HG03066 (cell line): ENCODE measurements around the gene CDAN1.

Source experiments
- ATAC-seq: cut with Tn5 transposase; IDR thresholded peaks from one replicate; pipeline ENCODE4 v1.9.1; 2021; ENCODE audit warnings: low read depth; ENCODE audit not compliant: unreplicated experiment

CDAN1 gene

GRCh38 chr15:42734076-42734672 lies 2.8 kb downstream of the CDAN1 start:
- no peak for ATAC-seq

- ATAC-seq: no peak
These were observed 3.9 kb downstream of the CDAN1 start for GRCh38 chr15:42733027-42733426.

GRCh38 chr15:42732095-42732827 lies 4.7 kb downstream of the CDAN1 start:
- ATAC-seq: no peak

GRCh38 chr15:42731461-42731860 lies 5.5 kb downstream of the CDAN1 start:
- no peak for ATAC-seq

GRCh38 chr15:42730536-42730935 lies 6.4 kb downstream of the CDAN1 start:
- ATAC-seq: no peak

- ATAC-seq: no peak
These were observed 6.8 kb downstream of the CDAN1 start for GRCh38 chr15:42730135-42730534.

- no peak for ATAC-seq
These were observed 7.5 kb downstream of the CDAN1 start for GRCh38 chr15:42729409-42729808.

GRCh38 chr15:42728972-42729371 lies 8.0 kb downstream of the CDAN1 start:
- no peak for ATAC-seq

- ATAC-seq: no peak
These were observed 8.4 kb downstream of the CDAN1 start for GRCh38 chr15:42728560-42728959.

GRCh38 chr15:42727750-42728381 lies 9.1 kb downstream of the CDAN1 start:
- ATAC-seq: no peak

- no peak for ATAC-seq
These were observed 10.8 kb downstream of the CDAN1 start for GRCh38 chr15:42726114-42726513.

GRCh38 chr15:42725331-42725903 lies 11.5 kb downstream of the CDAN1 start:
- ATAC-seq: no peak

GRCh38 chr15:42724276-42724675 lies 12.7 kb downstream of the CDAN1 start:
- no peak for ATAC-seq

GRCh38 chr15:42723068-42723467 lies 13.9 kb downstream of the CDAN1 start:
- no peak for ATAC-seq

GRCh38 chr15:42721916-42722315 lies 15.0 kb downstream of the CDAN1 start:
- no peak for ATAC-seq

- no peak for ATAC-seq
These were observed 15.9 kb downstream of the CDAN1 start for GRCh38 chr15:42721016-42721415.

GRCh38 chr15:42720071-42720470 lies 16.9 kb downstream of the CDAN1 start:
- ATAC-seq: no peak

GRCh38 chr15:42719043-42719442 lies 17.9 kb downstream of the CDAN1 start:
- no peak for ATAC-seq

GRCh38 chr15:42716626-42717025 lies 20.3 kb downstream of the CDAN1 start:
- ATAC-seq: no peak

- no peak for ATAC-seq
These were observed 20.8 kb downstream of the CDAN1 start for GRCh38 chr15:42716125-42716524.

- ATAC-seq: no peak
These were observed 24.3 kb downstream of the CDAN1 start for GRCh38 chr15:42712584-42712983.

- no peak for ATAC-seq
These were observed 25.2 kb downstream of the CDAN1 start for GRCh38 chr15:42711746-42712145.
